ENCODE measurements around the gene HDDC2.

HDDC2 gene

GRCh38 chr6:125301435-125302391 is at the start of gene HDDC2:
Gene HDDC2 (minus strand): TSS chr6:125301967. CDS start chr6:125301932, 35 bp downstream.
- in situ Hi-C loops (cut with MboI; ENCODE audit: low sequenced_read_pairs), result loop anchor here (10.0 to 25.0 kb wide), 2 partner anchors 463 to 661 kb away; partner anchors contain the start of gene HINT3

- in situ Hi-C loops (cut with MboI; ENCODE audit: low sequenced_read_pairs), result no loop called here
Measured at GRCh38 chr6:125346926-125347563, 45.3 kb upstream of the HDDC2 start.

- in situ Hi-C loops (cut with MboI; ENCODE audit: low sequenced_read_pairs), result no loop called here
Measured at GRCh38 chr6:125346201-125346925, 44.6 kb upstream of the HDDC2 start.

- in situ Hi-C loops (cut with MboI; ENCODE audit: low sequenced_read_pairs), result no loop called here
Measured at GRCh38 chr6:125341460-125341859, 39.7 kb upstream of the HDDC2 start.

GRCh38 chr6:125340991-125341390 is 39.2 kb upstream of the HDDC2 start:
- in situ Hi-C loops (cut with MboI; ENCODE audit: low sequenced_read_pairs), result no loop called here

GRCh38 chr6:125340175-125340835 is 38.5 kb upstream of the HDDC2 start:
- in situ Hi-C loops (cut with MboI; ENCODE audit: low sequenced_read_pairs), result no loop called here

- in situ Hi-C loops (cut with MboI; ENCODE audit: low sequenced_read_pairs), result no loop called here
Measured at GRCh38 chr6:125339653-125340052, 37.9 kb upstream of the HDDC2 start.

GRCh38 chr6:125338381-125338780 is 36.6 kb upstream of the HDDC2 start:
- in situ Hi-C loops (cut with MboI; ENCODE audit: low sequenced_read_pairs), result no loop called here

GRCh38 chr6:125337706-125338105 is 35.9 kb upstream of the HDDC2 start:
- in situ Hi-C loops (cut with MboI; ENCODE audit: low sequenced_read_pairs), result no loop called here

GRCh38 chr6:125332664-125333063 is 30.9 kb upstream of the HDDC2 start:
- in situ Hi-C loops (cut with MboI; ENCODE audit: low sequenced_read_pairs), result no loop called here

- in situ Hi-C loops (cut with MboI; ENCODE audit: low sequenced_read_pairs), result no loop called here
Measured at GRCh38 chr6:125325586-125325985, 23.8 kb upstream of the HDDC2 start.

- in situ Hi-C loops (cut with MboI; ENCODE audit: low sequenced_read_pairs), result loop anchor here (25.0 kb wide), 1 partner anchor 639 kb away; the partner anchor contains the start of gene HINT3
Measured at GRCh38 chr6:125323376-125323775, 21.6 kb upstream of the HDDC2 start.

- in situ Hi-C loops (cut with MboI; ENCODE audit: low sequenced_read_pairs), result loop anchor here (25.0 kb wide), 1 partner anchor 646 kb away; the partner anchor contains the start of gene HINT3
Measured at GRCh38 chr6:125316621-125317020, 14.9 kb upstream of the HDDC2 start.

- in situ Hi-C loops (cut with MboI; ENCODE audit: low sequenced_read_pairs), result loop anchor here (25.0 kb wide), 1 partner anchor 647 kb away; the partner anchor contains the start of gene HINT3
Measured at GRCh38 chr6:125315548-125315947, 13.8 kb upstream of the HDDC2 start.

- in situ Hi-C loops (cut with MboI; ENCODE audit: low sequenced_read_pairs), result loop anchor here (25.0 kb wide), 1 partner anchor 648 kb away; the partner anchor contains the start of gene HINT3
Measured at GRCh38 chr6:125314009-125314581, 12.3 kb upstream of the HDDC2 start.

- in situ Hi-C loops (cut with MboI; ENCODE audit: low sequenced_read_pairs), result loop anchor here (25.0 kb wide), 1 partner anchor 649 kb away; the partner anchor contains the start of gene HINT3
Measured at GRCh38 chr6:125312950-125313349, 11.2 kb upstream of the HDDC2 start.

- in situ Hi-C loops (cut with MboI; ENCODE audit: low sequenced_read_pairs), result loop anchor here (25.0 kb wide), 1 partner anchor 650 kb away; the partner anchor contains the start of gene HINT3
Measured at GRCh38 chr6:125312478-125312877, 10.7 kb upstream of the HDDC2 start.

- in situ Hi-C loops (cut with MboI; ENCODE audit: low sequenced_read_pairs), result loop anchor here (25.0 kb wide), 1 partner anchor 651 kb away; the partner anchor contains the start of gene HINT3
Measured at GRCh38 chr6:125310994-125311649, 9.4 kb upstream of the HDDC2 start.

GRCh38 chr6:125307964-125308615 is 6.3 kb upstream of the HDDC2 start:
- in situ Hi-C loops (cut with MboI; ENCODE audit: low sequenced_read_pairs), result loop anchor here (10.0 to 25.0 kb wide), 2 partner anchors 457 to 654 kb away; partner anchors contain the start of gene HINT3

Data from HL-60/S4 treated with phorbol 12-myristate 13-acetate at 8.2 ng/mL for 4 days and 3 days (cell line).